Fibroblast of villous mesenchyme (primary cell): Measurements from ENCODE around the gene ZBTB39. TPM values are rescaled to one million over a fixed set of nuclear protein-coding genes. Genes with fewer than 3 reads are reported as not detected.
A peak's percentile ranks its signal among the peaks of the same experiment; 100 is the strongest.
"Not testable (repeated sequence)": the region's sequence is repeated elsewhere in the genome, so short reads cannot be mapped to it uniquely, and the experiment has no call there.

Experiments
- DNase-seq: peaks from one replicate; pipeline ENCODE4 v3.0.0-alpha.2; 2010; ENCODE audit warnings: low read depth
- H3K4me3 ChIP-seq: 2 replicates; pipeline ENCODE4 v1.5.1; 2011; ENCODE audit warnings: low read depth, mild to moderate bottlenecking, low read length
- CTCF ChIP-seq: IDR thresholded peaks from 2 replicates; pipeline ENCODE4 v1.5.1; 2012; ENCODE audit warnings: low read depth, mild to moderate bottlenecking, low read length; ENCODE audit not compliant: insufficient read depth
- total RNA-seq: library from RNA; depleted of rRNA; stranded (reverse); fragments of >200 nt; gene quantifications from 2 replicates; pipeline ENCODE4 v1.2.3, GENCODE V29; 2012

ZBTB39 gene
- total RNA-seq, 1 donor, result 6.9 TPM

- no peak for DNase-seq
- no peak for TF ChIP-seq CTCF
- H3K4me3 ChIP-seq, result no peak overlapping the region
These were observed 12.6 kb upstream of the ZBTB39 start for GRCh38 chr12:57018906-57019305.

GRCh38 chr12:57018353-57018752 lies 12.0 kb upstream of the ZBTB39 start:
- not testable (repeated sequence) for DNase-seq, H3K4me3 ChIP-seq

GRCh38 chr12:57016348-57016747 lies 10.0 kb upstream of the ZBTB39 start, which contains the start of gene TAC3:
Gene TAC3 (minus strand): TSS chr12:57016529. CDS start chr12:57015797, 732 bp downstream.
- peak; percentile 31 for DNase-seq
- no peak for TF ChIP-seq CTCF
- no peak within 1 kb of the TSS for H3K4me3 ChIP-seq

- TF ChIP-seq CTCF, result peak; percentile 17
- DNase-seq, result no peak
- H3K4me3 ChIP-seq, result no peak overlapping the region
These were observed 6.5 kb upstream of the ZBTB39 start for GRCh38 chr12:57012600-57013465.

- no peak for DNase-seq
- TF ChIP-seq CTCF, result no peak
- H3K4me3 ChIP-seq, result no peak overlapping the region
These were observed 5.4 kb upstream of the ZBTB39 start for GRCh38 chr12:57011438-57012424.

GRCh38 chr12:57010627-57011247 lies 4.4 kb upstream of the ZBTB39 start:
- no peak overlapping the region for H3K4me3 ChIP-seq
- TF ChIP-seq CTCF, result no peak
- no peak for DNase-seq
